Right atrium auricular region (tissue), 2 donors: ENCODE data around the gene SLC22A23. TPM values are rescaled to one million over a fixed set of nuclear protein-coding genes. Genes with fewer than 3 reads are reported as not detected.
A peak's percentile ranks its signal among the peaks of the same experiment; 100 is the strongest.

ENCODE experiments used
- DNase-seq: peaks from one replicate; pipeline ENCODE4 v3.0.0-alpha.2; 2019; ENCODE audit warnings: low spot score
- H3K27ac ChIP-seq, 2 donors: fragments of 200-600 bp; sonication (generic); 1 replicate in 1 of 2; 2 replicates in 1 of 2; pipeline ENCODE4 v1.5.1; 2016 to 2019
- H3K27me3 ChIP-seq, 2 donors: fragments of 200-600 bp; sonication (generic); one replicate each; pipeline versions ENCODE4 v1.5.1 to v1.6.0; 2017 to 2019
- H3K36me3 ChIP-seq: fragments of 200-600 bp; sonication (generic); one replicate; pipeline ENCODE4 v1.5.1; 2016
- H3K4me1 ChIP-seq, 2 donors: fragments of 200-600 bp; sonication (generic); one replicate each; pipeline versions ENCODE4 v1.5.1 to v1.6.0; 2017 to 2019
- H3K4me3 ChIP-seq, 2 donors: fragments of 200-600 bp; sonication (generic); 1 replicate in 1 of 2; 2 replicates in 1 of 2; pipeline ENCODE4 v1.5.1; 2017 to 2019; ENCODE audit warnings: mild to moderate bottlenecking in 1 of 2, moderate library complexity in 1 of 2
- H3K9me3 ChIP-seq, 2 donors: fragments of 200-600 bp; sonication (generic); one replicate each; pipeline ENCODE4 v1.5.1; 2019
- total RNA-seq, 2 donors: library from RNA; depleted of rRNA; stranded (reverse); fragments of >200 nt; gene quantifications; one replicate each; pipeline ENCODE4 v1.1.0, GENCODE V29; 2016
- TF ChIP-seq, protein P1 (sequence below), 2 donors: fragments of 200-600 bp; sonication (generic); IDR thresholded peaks; one replicate each; pipeline ENCODE4 v1.5.1; 2019; ENCODE audit warnings: antibody characterized with exemption in 2 of 2

The SLC22A23 gene
- total RNA-seq, 2 donors from 2014 or later: 2.9 to 7.2 TPM

DNA sequence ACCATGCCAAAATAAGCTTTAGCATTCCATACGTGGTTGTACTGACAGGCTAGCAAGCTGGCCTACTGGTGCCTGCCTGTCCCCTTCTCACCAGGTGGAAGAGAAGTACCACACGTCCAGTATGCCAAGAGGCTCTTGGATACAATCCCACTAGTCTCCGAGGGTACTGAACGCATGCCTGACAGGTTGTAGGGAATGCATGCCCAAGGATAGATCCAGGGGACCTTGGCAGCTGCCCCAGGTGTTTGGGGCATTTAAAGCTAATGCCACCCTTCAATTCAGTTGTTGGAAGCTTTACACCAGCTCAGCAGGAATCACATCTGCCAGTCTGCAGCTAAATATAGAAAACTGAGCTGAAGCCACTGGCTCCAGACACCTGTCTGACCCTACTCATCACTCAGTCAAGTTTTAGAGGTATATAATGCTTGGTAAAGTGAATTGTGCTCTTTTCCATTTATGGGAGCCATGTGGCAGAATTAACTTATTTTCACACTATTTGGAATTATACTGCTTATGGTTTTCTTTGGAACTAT, 234.3 kb downstream of the SLC22A23 start:
- Histone ChIP-seq H3K36me3 (no peaks in the 10 kb centered on the region), H3K4me1 (peaks cover 0 to 10% of the 10 kb centered on the region in 2 donors), H3K27me3 (peaks cover 0 to 3% of the 10 kb centered on the region in 2 donors), H3K9me3 (no peaks in the 10 kb centered on the region), H3K27ac (no peak overlapping the region), H3K4me3 (no peak overlapping the region)
- TF ChIP-seq, protein P1, sequence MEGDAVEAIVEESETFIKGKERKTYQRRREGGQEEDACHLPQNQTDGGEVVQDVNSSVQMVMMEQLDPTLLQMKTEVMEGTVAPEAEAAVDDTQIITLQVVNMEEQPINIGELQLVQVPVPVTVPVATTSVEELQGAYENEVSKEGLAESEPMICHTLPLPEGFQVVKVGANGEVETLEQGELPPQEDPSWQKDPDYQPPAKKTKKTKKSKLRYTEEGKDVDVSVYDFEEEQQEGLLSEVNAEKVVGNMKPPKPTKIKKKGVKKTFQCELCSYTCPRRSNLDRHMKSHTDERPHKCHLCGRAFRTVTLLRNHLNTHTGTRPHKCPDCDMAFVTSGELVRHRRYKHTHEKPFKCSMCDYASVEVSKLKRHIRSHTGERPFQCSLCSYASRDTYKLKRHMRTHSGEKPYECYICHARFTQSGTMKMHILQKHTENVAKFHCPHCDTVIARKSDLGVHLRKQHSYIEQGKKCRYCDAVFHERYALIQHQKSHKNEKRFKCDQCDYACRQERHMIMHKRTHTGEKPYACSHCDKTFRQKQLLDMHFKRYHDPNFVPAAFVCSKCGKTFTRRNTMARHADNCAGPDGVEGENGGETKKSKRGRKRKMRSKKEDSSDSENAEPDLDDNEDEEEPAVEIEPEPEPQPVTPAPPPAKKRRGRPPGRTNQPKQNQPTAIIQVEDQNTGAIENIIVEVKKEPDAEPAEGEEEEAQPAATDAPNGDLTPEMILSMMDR (IDR thresholded peaks at IDR 0.05): no peak
- peak; percentile 30 for DNase-seq

DNA sequence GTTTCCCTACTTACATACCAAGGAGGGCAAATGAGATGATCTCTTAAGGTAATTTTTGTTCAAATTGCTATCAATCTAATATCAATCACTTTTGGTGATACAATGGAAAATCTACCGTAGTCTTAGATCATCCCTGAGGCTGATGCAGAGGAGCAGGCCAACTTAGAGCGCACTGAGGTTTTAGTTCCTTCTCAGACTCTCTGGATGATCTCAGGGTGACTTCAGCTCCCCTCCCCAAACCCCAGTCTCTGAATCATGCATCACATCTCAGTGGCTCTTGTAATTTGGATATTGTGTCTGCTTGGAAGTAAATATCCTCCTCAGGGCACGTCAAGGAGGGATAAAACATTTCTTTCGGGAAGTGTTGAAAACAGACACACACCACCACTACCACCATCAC, 235.3 kb downstream of the SLC22A23 start:
- no peaks in the 10 kb centered on the region for H3K36me3 ChIP-seq
- no peak overlapping the region for H3K27ac ChIP-seq
- TF ChIP-seq, protein P1 (IDR thresholded peaks at IDR 0.05): no peak
- H3K9me3 ChIP-seq: no peaks in the 10 kb centered on the region
- H3K4me3 ChIP-seq: no peak overlapping the region
- peaks cover 0 to under 1% of the 10 kb centered on the region in 2 donors for H3K4me1 ChIP-seq
- DNase-seq: no peak
- H3K27me3 ChIP-seq: no peaks in the 10 kb centered on the region

DNA sequence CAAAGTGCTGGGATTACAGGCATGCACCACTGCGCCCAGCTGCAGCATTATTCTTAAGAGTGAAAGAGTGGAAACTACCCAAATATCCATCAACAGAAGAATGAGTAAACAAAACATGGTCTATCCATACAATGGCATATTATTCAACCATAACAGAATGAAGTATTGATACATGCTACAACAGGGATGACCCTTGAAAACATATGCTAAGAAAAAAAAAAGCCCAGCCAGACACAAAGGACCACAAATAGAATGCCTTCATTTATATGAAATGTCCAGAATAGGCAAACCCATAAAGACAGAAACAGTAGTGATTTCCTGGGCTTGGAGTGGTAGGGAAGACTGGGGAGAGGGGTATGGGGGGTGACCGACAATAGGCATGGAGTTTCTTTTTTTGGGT, 236.5 kb downstream of the SLC22A23 start:
- DNase-seq: peak; percentile 9
- Histone ChIP-seq H3K36me3 (no peaks in the 10 kb centered on the region), H3K9me3 (no peaks in the 10 kb centered on the region), H3K4me3 (no peak overlapping the region), H3K27ac (no peak overlapping the region), H3K27me3 (no peaks in the 10 kb centered on the region), H3K4me1 (no peaks in the 10 kb centered on the region)
- TF ChIP-seq, protein P1 (IDR thresholded peaks at IDR 0.05): no peak

Other genes starting within 250 kb of the SLC22A23 start
- gene TUBB2B, start 229.4 kb downstream of the SLC22A23 start, total RNA-seq: 1 to 10 TPM; 2.2 to 2.4 TPM
- gene PSMG4, start 198.1 kb downstream of the SLC22A23 start, total RNA-seq: 10 to 100 TPM in 1 of 2 donors, 1 to 10 TPM in 1; 4.4 to 10.4 TPM